HepG2 (cell line): ENCODE data around the gene IGFBP6. TPM values are rescaled to one million over a fixed set of nuclear protein-coding genes. Genes with fewer than 3 reads are reported as not detected.

Source experiments
- FOXA1 ChIP-seq, 2 experiments: fragments of 450-650 bp in 1 of 2; sonication (generic) in 1 of 2; formaldehyde crosslinking in 1 of 2; IDR thresholded peaks; 2 replicates each; pipeline versions ENCODE4 v1.4.0 to v1.6.1; 2016 to 2020; ENCODE audit warnings: missing genetic modification reagents in 1 of 2
- FOXP1 ChIP-seq, 2 experiments: fragments of 450-650 bp in 1 of 2; IDR thresholded peaks; 2 replicates each; pipeline ENCODE4 v1.6.1; 2017 to 2018; ENCODE audit warnings: antibody characterized with exemption in 1 of 2
- GFI1 ChIP-seq: sonication (generic); formaldehyde crosslinking; IDR thresholded peaks from 2 replicates; pipeline ENCODE4 v1.5.0; 2020; ENCODE audit warnings: missing genetic modification reagents, mild to moderate bottlenecking, borderline replicate concordance
- GTF2F1 ChIP-seq: fragments of 150-350 bp; IDR thresholded peaks from 2 replicates; pipeline ENCODE4 v1.6.1; 2014; ENCODE audit warnings: low read length
- MEIS2 ChIP-seq: sonication (generic); formaldehyde crosslinking; IDR thresholded peaks from 2 replicates; pipeline ENCODE4 v1.9.0; 2021; ENCODE audit warnings: mild to moderate bottlenecking, missing genetic modification reagents
- THRA ChIP-seq: sonication (generic); formaldehyde crosslinking; IDR thresholded peaks from 2 replicates; pipeline ENCODE4 v1.4.0; 2020; ENCODE audit warnings: missing genetic modification reagents, borderline replicate concordance
- THYN1 ChIP-seq: sonication (generic); formaldehyde crosslinking; IDR thresholded peaks from 2 replicates; pipeline ENCODE4 v1.8.1; 2023; ENCODE audit warnings: low read depth, mild to moderate bottlenecking, moderate library complexity, missing genetic modification reagents, borderline replicate concordance
- YEATS4 ChIP-seq: sonication (generic); formaldehyde crosslinking; IDR thresholded peaks from 2 replicates; pipeline ENCODE4 v1.4.0; 2020; ENCODE audit warnings: missing genetic modification reagents, borderline replicate concordance
- ZNF234 ChIP-seq: sonication (generic); formaldehyde crosslinking; conservative IDR thresholded peaks from 2 replicates; pipeline ENCODE4 v1.5.1; 2020; ENCODE audit warnings: mild to moderate bottlenecking, missing genetic modification reagents
- ZNF33B ChIP-seq: sonication (generic); formaldehyde crosslinking; IDR thresholded peaks from 2 replicates; pipeline ENCODE4 v1.5.1; 2020; ENCODE audit warnings: mild to moderate bottlenecking, missing genetic modification reagents
- polyA plus RNA-seq, 8 experiments: library from polyadenylated mRNA; depleted of rRNA in 3 of 8; stranded (reverse) in 7 of 8; unstranded in 1 of 8; fragments of >200 nt; fragmentation: Illumina TruSeq in 4 of 8; extraction: Trizol in 4 of 8; gene quantifications; 2 replicates each; pipeline versions ENCODE4 v1.2.1 to v1.2.3, GENCODE V29; 2011 to 2016; ENCODE audit warnings: low read depth in 4 of 8, missing spikeins in 1 of 8, mixed read lengths in 1 of 8; ENCODE audit not compliant: insufficient read depth in 1 of 8
- total RNA-seq, 5 experiments: library from RNA; depleted of rRNA; stranded (reverse); fragments of >200 nt; fragmentation: Illumina TruSeq; extraction: Trizol; gene quantifications; 2 replicates each; pipeline ENCODE4 v1.2.3, GENCODE V29; 2016; ENCODE audit warnings: low read depth in 1 of 5
- TF ChIP-seq, protein P1 (sequence below): sonication (generic); formaldehyde crosslinking; IDR thresholded peaks from 2 replicates; pipeline ENCODE4 v1.4.0; 2020; ENCODE audit warnings: mild to moderate bottlenecking, missing genetic modification reagents, borderline replicate concordance
- TF ChIP-seq, protein P2 (sequence below): sonication (generic); formaldehyde crosslinking; IDR thresholded peaks from 2 replicates; pipeline ENCODE4 v1.4.0; 2020; ENCODE audit warnings: mild to moderate bottlenecking, missing genetic modification reagents

Gene IGFBP6
- total and polyA plus RNA-seq, 2 of the 13 experiments (the other 11 are each of a cell fraction or from before 2014, with no cell fraction given) = 3.9 to 25.2 TPM

GRCh38 chr12:53102883-53103807 lies 5.7 kb downstream of the IGFBP6 start, which contains the start of gene SOAT2 (continued):
- TF ChIP-seq, protein P1, sequence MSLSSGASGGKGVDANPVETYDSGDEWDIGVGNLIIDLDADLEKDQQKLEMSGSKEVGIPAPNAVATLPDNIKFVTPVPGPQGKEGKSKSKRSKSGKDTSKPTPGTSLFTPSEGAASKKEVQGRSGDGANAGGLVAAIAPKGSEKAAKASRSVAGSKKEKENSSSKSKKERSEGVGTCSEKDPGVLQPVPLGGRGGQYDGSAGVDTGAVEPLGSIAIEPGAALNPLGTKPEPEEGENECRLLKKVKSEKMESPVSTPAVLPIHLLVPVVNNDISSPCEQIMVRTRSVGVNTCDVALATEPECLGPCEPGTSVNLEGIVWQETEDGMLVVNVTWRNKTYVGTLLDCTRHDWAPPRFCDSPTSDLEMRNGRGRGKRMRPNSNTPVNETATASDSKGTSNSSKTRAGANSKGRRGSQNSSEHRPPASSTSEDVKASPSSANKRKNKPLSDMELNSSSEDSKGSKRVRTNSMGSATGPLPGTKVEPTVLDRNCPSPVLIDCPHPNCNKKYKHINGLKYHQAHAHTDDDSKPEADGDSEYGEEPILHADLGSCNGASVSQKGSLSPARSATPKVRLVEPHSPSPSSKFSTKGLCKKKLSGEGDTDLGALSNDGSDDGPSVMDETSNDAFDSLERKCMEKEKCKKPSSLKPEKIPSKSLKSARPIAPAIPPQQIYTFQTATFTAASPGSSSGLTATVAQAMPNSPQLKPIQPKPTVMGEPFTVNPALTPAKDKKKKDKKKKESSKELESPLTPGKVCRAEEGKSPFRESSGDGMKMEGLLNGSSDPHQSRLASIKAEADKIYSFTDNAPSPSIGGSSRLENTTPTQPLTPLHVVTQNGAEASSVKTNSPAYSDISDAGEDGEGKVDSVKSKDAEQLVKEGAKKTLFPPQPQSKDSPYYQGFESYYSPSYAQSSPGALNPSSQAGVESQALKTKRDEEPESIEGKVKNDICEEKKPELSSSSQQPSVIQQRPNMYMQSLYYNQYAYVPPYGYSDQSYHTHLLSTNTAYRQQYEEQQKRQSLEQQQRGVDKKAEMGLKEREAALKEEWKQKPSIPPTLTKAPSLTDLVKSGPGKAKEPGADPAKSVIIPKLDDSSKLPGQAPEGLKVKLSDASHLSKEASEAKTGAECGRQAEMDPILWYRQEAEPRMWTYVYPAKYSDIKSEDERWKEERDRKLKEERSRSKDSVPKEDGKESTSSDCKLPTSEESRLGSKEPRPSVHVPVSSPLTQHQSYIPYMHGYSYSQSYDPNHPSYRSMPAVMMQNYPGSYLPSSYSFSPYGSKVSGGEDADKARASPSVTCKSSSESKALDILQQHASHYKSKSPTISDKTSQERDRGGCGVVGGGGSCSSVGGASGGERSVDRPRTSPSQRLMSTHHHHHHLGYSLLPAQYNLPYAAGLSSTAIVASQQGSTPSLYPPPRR = no peak
- no peak for TF ChIP-seq GTF2F1
- TF ChIP-seq ZNF234 (CRISPR knock-in tag) = no peak
- TF ChIP-seq, protein P2, sequence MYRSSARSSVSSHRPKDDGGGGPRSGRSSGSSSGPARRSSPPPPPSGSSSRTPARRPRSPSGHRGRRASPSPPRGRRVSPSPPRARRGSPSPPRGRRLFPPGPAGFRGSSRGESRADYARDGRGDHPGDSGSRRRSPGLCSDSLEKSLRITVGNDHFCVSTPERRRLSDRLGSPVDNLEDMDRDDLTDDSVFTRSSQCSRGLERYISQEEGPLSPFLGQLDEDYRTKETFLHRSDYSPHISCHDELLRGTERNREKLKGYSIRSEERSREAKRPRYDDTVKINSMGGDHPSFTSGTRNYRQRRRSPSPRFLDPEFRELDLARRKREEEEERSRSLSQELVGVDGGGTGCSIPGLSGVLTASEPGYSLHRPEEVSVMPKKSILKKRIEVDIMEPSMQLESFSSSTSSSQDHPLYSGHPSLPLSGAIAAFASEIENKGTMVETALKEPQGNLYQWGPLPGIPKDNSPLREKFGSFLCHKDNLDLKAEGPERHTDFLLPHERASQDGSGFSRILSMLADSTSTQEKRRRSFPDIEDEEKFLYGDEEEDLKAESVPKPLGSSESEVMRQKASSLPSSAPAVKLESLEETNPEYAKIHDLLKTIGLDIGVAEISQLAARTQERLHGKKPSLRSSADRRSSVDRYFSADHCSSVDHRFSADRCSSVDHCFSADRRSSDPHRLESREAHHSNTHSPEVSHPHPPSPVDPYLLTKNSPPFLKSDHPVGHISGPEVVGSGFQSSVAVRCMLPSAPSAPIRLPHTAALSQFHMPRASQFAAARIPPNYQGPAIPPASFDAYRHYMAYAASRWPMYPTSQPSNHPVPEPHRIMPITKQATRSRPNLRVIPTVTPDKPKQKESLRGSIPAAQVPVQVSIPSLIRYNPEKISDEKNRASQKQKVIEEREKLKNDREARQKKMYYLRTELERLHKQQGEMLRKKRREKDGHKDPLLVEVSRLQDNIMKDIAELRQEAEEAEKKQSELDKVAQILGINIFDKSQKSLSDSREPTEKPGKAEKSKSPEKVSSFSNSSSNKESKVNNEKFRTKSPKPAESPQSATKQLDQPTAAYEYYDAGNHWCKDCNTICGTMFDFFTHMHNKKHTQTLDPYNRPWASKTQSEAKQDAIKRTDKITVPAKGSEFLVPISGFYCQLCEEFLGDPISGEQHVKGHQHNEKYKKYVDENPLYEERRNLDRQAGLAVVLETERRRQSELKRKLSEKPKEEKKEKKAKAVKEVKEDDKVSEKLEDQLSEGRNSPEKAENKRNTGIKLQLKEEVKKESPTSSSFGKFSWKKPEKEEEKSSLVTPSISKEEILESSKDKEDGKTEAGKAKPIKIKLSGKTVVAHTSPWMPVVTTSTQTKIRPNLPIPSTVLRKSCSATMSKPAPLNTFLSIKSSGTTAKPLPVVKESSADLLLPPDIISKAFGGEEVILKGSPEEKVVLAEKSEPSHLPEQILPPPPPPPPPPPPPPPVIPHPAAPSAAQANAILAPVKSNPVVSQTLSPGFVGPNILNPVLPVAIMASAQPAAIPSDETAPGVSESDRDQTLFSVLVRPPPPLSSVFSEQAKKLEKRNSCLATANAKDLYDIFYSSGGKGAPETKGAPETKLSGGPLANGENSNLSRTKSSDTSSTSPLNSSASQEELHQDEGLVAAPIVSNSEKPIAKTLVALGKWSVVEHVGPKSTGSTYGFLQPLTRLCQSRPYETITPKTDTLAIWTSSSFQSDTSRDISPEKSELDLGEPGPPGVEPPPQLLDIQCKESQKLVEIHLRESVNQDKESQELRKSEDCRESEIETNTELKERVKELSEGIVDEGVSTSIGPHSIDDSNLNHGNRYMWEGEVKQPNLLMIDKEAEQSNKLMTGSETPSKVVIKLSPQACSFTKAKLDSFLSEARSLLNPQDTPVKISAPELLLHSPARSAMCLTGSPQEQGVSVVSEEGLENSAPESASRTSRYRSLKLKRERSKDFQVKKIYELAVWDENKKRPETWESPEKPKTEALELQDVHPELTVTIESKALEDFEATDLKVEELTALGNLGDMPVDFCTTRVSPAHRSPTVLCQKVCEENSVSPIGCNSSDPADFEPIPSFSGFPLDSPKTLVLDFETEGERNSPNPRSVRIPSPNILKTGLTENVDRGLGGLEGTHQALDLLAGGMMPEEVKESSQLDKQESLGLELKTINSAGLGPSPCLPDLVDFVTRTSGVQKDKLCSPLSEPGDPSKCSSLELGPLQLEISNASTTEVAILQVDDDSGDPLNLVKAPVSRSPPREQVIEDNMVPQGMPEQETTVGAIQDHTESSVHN = no peak
- TF ChIP-seq FOXA1 (IDR thresholded peaks at IDR 0.05) = no peak
- TF ChIP-seq FOXA1 (CRISPR knock-in tag; IDR thresholded peaks at IDR 0.05) = peak; percentile 16; the same call in 1 of the 2 replicates
- TF ChIP-seq FOXP1 (IDR thresholded peaks at IDR 0.05) = no peak
- no peak for TF ChIP-seq FOXP1 (CRISPR knock-in tag; IDR thresholded peaks at IDR 0.05)
- TF ChIP-seq THYN1 (CRISPR knock-in tag) = no peak
- TF ChIP-seq ZNF33B (CRISPR knock-in tag) = no peak
- 0 out of 2 replicates have a peak, but pooled peaks have one; percentile 29 for TF ChIP-seq YEATS4
- peak; percentile 52; the same call in 1 of the 2 replicates for TF ChIP-seq MEIS2
- no peak for TF ChIP-seq GFI1 (CRISPR knock-in tag)
- peak; percentile 24; the same call in 1 of the 2 replicates for TF ChIP-seq THRA
